ENCODE data around the gene ASPSCR1. TPM values are rescaled to one million over a fixed set of nuclear protein-coding genes. Genes with fewer than 3 reads are reported as not detected.

The ASPSCR1 gene
- total and polyA plus RNA-seq, 2 of the 13 experiments (the other 11 are each of a cell fraction or from before 2014, with no cell fraction given): 274 to 314 TPM

DNA sequence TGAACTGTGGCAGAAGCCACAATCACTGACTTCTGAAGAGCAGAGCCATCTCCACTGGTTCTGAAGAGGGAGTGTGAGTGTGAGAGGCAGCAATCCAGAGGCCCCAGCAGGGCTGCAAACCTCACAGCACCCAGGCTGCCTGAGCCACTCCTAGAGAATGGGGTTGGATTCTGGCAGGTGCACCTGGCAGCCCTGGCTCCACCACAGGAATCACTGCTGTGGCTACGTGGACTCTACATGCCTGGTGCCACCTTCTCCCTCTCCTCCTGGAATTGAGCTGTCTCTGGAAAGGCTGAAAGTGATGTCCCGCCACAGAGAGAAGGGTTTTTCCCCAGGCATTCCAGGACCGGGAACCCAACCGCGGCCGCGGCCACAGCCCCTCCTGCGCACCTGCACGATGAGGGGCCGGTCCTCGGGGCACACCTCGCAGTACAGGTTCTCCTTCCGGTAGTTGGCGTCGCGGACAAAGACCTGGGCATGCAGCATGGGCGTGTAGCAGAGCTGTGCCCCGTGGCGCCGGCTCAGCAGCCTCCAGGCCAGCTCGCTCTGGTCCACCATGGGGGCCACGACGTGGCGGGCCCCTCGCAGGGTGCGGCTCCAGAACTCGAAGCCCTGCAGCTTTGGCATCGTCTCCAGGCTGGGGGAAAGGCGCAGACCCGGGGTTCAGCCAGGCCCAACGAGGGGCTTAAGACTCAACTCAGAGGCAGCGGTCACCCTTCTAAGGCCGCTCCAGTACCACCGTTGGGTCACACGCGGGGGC is 87.2 kb downstream of the ASPSCR1 start (continued):
- TF ChIP-seq, protein P1, sequence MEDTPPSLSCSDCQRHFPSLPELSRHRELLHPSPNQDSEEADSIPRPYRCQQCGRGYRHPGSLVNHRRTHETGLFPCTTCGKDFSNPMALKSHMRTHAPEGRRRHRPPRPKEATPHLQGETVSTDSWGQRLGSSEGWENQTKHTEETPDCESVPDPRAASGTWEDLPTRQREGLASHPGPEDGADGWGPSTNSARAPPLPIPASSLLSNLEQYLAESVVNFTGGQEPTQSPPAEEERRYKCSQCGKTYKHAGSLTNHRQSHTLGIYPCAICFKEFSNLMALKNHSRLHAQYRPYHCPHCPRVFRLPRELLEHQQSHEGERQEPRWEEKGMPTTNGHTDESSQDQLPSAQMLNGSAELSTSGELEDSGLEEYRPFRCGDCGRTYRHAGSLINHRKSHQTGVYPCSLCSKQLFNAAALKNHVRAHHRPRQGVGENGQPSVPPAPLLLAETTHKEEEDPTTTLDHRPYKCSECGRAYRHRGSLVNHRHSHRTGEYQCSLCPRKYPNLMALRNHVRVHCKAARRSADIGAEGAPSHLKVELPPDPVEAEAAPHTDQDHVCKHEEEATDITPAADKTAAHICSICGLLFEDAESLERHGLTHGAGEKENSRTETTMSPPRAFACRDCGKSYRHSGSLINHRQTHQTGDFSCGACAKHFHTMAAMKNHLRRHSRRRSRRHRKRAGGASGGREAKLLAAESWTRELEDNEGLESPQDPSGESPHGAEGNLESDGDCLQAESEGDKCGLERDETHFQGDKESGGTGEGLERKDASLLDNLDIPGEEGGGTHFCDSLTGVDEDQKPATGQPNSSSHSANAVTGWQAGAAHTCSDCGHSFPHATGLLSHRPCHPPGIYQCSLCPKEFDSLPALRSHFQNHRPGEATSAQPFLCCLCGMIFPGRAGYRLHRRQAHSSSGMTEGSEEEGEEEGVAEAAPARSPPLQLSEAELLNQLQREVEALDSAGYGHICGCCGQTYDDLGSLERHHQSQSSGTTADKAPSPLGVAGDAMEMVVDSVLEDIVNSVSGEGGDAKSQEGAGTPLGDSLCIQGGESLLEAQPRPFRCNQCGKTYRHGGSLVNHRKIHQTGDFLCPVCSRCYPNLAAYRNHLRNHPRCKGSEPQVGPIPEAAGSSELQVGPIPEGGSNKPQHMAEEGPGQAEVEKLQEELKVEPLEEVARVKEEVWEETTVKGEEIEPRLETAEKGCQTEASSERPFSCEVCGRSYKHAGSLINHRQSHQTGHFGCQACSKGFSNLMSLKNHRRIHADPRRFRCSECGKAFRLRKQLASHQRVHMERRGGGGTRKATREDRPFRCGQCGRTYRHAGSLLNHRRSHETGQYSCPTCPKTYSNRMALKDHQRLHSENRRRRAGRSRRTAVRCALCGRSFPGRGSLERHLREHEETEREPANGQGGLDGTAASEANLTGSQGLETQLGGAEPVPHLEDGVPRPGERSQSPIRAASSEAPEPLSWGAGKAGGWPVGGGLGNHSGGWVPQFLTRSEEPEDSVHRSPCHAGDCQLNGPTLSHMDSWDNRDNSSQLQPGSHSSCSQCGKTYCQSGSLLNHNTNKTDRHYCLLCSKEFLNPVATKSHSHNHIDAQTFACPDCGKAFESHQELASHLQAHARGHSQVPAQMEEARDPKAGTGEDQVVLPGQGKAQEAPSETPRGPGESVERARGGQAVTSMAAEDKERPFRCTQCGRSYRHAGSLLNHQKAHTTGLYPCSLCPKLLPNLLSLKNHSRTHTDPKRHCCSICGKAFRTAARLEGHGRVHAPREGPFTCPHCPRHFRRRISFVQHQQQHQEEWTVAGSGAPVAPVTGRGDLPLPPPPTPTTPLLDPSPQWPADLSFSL (CRISPR knock-in tag; IDR thresholded peaks at IDR 0.05): no peak
- TF ChIP-seq ZNF564 (CRISPR knock-in tag; IDR thresholded peaks at IDR 0.05): peak; percentile 10; the same call in 1 of the 2 replicates
- no peak for TF ChIP-seq ZNF205 (CRISPR knock-in tag; IDR thresholded peaks at IDR 0.05)
- no peak for TF ChIP-seq EEA1 (CRISPR knock-in tag; IDR thresholded peaks at IDR 0.05; ENCODE audit: borderline replicate concordance)
- TF ChIP-seq TMF1 (CRISPR knock-in tag; IDR thresholded peaks at IDR 0.05; ENCODE audit: low read depth): no peak
- TF ChIP-seq ZNF563 (CRISPR knock-in tag; IDR thresholded peaks at IDR 0.05): no peak
- TF ChIP-seq, protein P2, sequence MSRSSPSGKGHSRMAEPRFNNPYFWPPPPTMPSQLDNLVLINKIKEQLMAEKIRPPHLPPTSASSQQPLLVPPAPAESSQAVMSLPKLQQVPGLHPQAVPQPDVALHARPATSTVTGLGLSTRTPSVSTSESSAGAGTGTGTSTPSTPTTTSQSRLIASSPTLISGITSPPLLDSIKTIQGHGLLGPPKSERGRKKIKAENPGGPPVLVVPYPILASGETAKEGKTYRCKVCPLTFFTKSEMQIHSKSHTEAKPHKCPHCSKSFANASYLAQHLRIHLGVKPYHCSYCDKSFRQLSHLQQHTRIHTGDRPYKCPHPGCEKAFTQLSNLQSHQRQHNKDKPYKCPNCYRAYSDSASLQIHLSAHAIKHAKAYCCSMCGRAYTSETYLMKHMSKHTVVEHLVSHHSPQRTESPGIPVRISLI (CRISPR knock-in tag; IDR thresholded peaks at IDR 0.05; ENCODE audit: borderline replicate concordance): no peak
- TF ChIP-seq ARNT (IDR thresholded peaks at IDR 0.05): no peak
- TF ChIP-seq, protein P3, sequence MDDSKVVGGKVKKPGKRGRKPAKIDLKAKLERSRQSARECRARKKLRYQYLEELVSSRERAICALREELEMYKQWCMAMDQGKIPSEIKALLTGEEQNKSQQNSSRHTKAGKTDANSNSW (CRISPR knock-in tag; IDR thresholded peaks at IDR 0.05; ENCODE audit: borderline replicate concordance): no peak
- no peak for TF ChIP-seq NR3C1 (CRISPR knock-in tag; IDR thresholded peaks at IDR 0.05)
- TF ChIP-seq ZNF558 (CRISPR knock-in tag; IDR thresholded peaks at IDR 0.05; ENCODE audit: borderline replicate concordance): no peak
- TF ChIP-seq CHCHD3 (CRISPR knock-in tag; IDR thresholded peaks at IDR 0.05): 0 out of 2 replicates have a peak, but pooled peaks have one; percentile 85
- TF ChIP-seq MXD4 (CRISPR knock-in tag; IDR thresholded peaks at IDR 0.05): no peak
- no peak for TF ChIP-seq GABPA (IDR thresholded peaks at IDR 0.05; ENCODE audit: low read depth, low read length)
- peak; percentile 69 for TF ChIP-seq GABPA (CRISPR knock-in tag; IDR thresholded peaks at IDR 0.05; ENCODE audit: low read depth)
- 0 out of 2 replicates have a peak, but pooled peaks have one; percentile 34 for TF ChIP-seq ZFP82 (CRISPR knock-in tag; IDR thresholded peaks at IDR 0.05; ENCODE audit: borderline replicate concordance)
- TF ChIP-seq EHMT2 (IDR thresholded peaks at IDR 0.05; ENCODE audit: borderline replicate concordance, low read depth, low read length): no peak
- TF ChIP-seq PHF20 (CRISPR knock-in tag; IDR thresholded peaks at IDR 0.05): no peak
- no peak for TF ChIP-seq ZNF468 (CRISPR knock-in tag; IDR thresholded peaks at IDR 0.05)
- TF ChIP-seq CBX1 (IDR thresholded peaks at IDR 0.05; ENCODE audit: low read depth): no peak
- TF ChIP-seq ZBTB42 (CRISPR knock-in tag; IDR thresholded peaks at IDR 0.05): no peak
- TF ChIP-seq ZNF337 (CRISPR knock-in tag; IDR thresholded peaks at IDR 0.05; ENCODE audit: borderline replicate concordance, low read depth): no peak
- no peak for TF ChIP-seq EP300 (IDR thresholded peaks at IDR 0.05; ENCODE audit: low read depth in 2 of 2, low read length in 2 of 2)
- no peak for TF ChIP-seq EP300 (CRISPR knock-in tag; IDR thresholded peaks at IDR 0.05; ENCODE audit: borderline replicate concordance)
